Mucosa of gallbladder (tissue), 1 donor: Measurements from ENCODE around the gene MROH2A. TPM values are rescaled to one million over a fixed set of nuclear protein-coding genes. Genes with fewer than 3 reads are reported as not detected.
"Not testable (repeated sequence)": the region's sequence is repeated elsewhere in the genome, so short reads cannot be mapped to it uniquely, and the experiment has no call there.

Experiments used
- DNase-seq: peaks from one replicate; pipeline ENCODE4 v3.0.0-alpha.2; 2020; ENCODE audit warnings: low spot score
- total RNA-seq: library from RNA; stranded (reverse); gene quantifications from one replicate; pipeline ENCODE4 v1.2.1, GENCODE V29; 2021
- donor health status: DM: no; HTN: no; CAD: no.

The MROH2A gene
- total RNA-seq, 1 donor from 2014 or later, result 1.2 TPM

DNA sequence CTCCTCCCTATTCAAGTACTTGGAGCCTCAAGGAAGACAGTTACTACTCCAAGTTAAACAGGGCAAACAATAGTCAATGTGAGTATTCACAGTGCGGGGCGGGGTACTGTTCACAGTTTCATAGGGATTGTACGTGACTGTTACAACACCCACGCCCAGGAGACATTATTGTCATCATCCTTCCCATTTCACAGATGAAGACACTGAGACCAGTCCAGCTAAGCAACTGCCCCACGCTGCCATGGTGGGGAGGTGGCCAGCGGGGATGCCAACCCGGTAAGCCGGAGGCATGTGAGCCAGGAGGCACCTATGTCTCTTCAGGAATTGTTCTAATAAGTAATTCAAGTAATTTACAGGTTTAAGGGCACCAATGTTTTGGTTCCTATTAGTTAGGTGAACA, 75.2 kb downstream of the MROH2A start:
- no peak for DNase-seq

DNA sequence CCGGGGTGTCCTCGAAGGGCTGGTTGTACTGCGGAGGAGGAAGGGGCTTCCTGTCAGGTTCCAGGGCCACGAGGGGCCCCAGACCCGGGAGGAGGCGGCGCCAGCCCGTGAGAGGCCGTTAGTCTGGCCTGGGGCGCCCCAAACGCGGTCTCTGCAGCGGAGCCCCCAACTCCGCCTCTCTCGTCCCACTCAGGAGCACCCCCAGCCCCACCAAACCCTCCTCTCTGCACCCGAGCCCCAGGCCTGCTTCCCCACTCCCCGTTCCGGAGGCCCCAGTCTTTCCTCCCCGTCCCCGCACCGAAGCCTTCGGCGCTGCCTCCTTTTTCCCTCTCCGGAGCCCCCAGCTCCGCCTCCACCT, 75.7 kb downstream of the MROH2A start:
- DNase-seq, result no peak

DNA sequence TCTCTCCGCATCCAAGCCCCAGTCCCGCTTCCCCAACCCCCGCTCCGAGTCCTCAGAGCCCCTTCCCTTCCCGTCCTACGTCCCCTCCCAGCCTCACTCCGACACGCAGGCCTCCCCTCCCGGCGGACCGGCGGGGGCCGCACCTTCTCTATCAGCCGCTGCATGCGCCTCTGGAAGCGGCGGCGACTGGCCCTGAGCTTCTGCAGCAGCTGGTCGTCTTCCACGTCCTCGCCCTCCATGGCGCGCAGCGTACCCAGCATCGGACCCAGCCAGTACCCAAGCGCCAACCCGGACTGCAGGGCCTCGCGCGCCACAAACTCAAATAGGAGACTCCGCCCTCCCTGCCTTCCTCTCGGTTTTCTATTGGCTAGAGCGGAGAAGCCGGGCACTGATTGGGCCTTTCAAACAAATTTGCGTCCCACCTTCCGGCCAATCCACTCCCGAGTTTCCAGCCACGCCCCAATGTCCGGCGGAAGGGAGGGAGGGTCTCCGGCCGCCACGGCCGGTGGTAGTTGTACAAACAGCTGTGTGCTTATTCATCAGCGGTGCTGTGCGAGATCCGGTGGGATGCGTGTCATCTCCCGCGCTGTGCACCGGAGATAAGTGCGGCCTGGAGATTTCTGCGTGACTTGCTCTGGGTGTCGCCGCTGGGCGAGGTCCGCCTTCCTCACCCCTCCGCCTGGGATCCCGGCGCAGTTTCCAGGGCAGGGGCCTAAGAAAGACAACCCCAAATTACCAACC, 76.3 kb downstream of the MROH2A start, which contains the start of gene HJURP:
HJURP (minus strand) TSS at position 295 of the 741 bp plus-strand sequence; CDS start at position 260, 35 bp downstream.
- DNase-seq, result peak; percentile 94

DNA sequence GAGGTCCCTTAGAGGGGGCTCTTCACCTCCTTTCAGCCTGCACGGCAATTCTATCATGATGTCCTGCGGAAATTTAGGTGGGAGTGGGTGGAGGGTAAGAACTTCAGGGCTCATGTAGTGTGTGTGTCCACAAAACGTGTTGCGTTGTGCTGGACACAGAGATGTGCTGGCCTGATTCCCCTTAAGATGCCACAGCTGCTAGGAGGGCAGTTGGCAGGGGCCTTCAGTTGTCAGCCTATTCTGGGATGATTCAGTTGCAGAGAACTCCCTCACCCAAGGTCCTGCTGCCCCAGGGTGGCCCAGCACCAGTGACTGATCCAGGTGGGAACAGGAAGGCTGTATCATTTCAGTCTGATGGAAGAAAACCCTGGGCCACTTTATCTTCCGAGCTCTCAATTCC, 77.2 kb downstream of the MROH2A start:
- no peak for DNase-seq

DNA sequence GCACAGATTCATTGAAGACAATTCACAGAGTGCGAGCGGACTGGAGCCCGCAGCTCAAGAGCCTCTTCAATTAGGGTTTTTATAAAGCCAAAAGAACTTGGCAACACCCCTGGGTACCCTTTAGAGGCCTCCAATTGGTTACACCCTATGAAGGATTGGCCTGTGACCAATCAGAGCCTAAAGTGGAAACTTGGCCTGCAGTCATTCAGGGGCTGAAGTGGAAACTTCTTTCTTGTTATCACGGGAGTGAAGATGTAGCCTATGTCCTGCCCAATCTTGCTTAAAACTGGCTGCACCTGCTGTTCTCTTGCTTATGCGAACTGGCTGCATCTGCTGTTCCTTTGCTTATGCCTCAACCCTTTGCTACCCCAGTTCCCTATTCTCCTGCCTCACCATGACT, 78.1 kb downstream of the MROH2A start:
- DNase-seq, result no peak

DNA sequence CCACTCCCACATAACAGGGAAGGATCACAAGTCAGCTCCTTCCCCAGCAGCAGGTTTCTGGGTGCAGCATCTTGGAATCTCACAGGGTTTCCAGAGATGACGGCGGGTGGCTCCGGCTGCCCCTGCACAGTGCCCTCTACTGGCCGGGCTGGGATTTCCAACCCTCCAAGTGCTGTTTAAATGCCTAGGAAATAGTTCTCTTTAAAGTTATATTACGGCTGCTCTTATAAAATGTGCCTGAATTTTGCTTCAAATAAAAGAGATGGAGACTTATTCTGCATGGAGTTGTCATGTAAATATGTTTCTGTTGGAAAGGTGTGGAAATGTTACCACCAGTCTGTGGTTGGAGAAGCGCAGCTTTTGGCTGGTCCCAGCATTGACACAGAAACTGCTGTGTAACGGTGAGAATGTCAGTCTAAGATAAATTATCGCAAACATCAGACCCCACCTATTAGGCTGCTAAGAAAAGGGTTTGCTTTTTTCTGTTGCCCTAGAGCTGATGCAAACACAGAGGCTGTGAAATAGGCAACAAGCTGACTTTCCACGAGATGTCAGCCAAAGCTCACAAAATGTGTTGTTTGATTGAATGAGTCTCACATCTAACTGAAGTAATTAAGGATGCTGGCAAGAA, 79.5 kb downstream of the MROH2A start:
- DNase-seq, result no peak

DNA sequence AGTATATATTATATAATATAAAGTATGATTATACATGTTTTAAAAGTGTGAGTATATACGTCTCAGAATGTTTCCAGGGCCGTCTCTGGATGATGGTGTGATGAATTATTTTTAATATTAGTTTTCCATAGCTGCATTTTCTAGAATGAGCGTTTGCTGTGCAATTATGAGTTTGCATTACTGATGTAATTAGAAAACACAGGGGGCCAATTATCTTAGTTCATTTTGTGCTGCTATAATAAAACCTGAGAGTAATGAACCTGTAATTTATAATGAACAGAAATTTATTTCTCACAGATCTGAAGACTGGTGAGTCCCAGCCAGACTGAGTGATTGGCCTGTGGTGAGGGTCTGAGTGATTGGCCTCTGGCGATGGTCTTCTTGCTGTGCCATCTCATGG, 80.2 kb downstream of the MROH2A start:
- DNase-seq, result no peak

DNA sequence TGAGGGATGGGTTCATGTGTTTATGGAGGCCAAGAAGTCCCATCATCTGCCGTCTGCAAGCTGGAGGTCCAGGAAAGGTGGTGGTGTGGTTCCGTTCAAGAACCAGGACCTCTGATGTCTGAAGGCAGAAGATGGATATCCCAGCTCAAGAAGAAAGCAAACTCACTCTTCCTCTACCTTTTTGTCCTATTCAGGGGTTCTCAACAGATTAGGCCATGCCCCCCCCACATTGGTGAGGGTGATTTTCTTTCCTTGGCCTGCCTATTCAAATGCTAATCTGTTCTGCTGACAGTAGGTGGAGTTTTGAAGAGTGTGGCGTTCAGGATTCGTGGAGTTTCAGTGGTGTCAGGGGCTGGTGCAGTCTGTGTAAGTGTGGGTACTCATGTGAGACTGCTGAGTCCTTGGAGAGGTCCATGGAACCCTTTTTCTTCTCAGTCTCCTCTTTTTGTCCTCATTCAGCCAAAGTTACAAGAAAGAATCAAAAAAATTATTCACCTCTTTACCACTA, 84.2 kb downstream of the MROH2A start:
- DNase-seq, result no peak

DNA sequence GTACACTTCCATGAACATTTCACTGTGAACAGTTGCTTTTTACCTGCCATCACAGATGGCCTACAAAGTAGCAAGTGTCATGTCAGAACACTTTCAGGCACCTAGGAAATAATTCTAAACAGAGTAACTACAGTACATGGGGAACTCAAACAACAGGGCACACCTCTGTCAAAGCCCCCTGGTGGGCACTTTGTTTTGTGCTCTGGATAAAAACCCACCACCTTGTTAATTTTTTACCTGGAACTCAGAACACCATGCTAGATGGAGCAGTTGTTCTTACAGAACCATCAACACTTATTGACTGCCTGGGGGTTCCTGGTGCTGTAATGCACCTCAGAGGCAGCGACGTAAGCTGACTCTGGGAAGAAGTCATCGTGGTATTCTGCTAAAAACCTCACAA, 87.7 kb downstream of the MROH2A start:
- DNase-seq, result no peak

DNA sequence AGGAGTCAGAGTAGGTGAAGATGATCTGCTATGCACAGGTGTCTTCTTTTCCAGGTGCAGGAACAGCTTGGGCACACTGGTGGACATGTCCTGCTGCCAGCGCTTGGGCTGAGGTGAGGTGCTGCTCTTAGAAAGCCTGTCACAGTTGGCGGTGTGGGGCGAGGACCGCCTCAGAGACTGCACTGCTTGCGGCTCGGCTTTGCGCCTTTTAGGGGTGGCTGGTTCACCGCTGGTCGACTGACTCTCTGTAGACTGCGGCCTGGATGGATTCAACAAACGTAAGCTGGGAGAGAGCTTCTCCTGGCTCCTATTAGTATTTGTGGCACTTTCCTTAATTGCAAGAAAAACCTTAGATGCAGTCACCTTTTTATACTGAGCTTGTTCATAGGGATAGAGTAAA, 88.3 kb downstream of the MROH2A start:
- DNase-seq, result no peak

DNA sequence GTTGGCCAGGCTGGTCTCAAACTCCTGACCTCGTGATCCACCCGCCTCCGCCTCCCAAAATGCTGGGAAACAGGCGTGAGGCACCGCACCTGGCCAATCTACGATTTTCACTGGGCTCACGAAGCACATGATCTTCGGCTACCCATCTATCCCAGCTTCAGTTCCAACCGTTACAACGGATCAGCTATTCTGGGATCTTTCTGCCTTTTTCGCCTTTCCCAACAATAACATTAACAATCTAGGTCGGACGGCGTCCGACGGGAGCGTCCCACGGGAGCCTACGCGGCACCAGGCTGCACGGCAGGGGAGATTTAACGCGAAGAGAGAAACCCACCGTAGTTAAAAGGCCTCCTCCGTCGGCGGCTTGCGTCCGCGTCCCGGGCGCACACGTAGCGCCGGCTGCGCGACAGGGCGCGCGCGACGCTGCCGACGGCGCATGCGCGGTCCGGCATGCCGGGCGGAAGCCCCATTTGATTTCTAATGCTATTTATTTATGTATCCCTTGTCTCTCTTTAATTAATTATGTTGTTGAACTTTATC, 89.9 kb downstream of the MROH2A start, which contains the start of gene MSL3B:
MSL3B (minus strand) TSS at position 394 of the 540 bp plus-strand sequence.
- peak; percentile 23 for DNase-seq

DNA sequence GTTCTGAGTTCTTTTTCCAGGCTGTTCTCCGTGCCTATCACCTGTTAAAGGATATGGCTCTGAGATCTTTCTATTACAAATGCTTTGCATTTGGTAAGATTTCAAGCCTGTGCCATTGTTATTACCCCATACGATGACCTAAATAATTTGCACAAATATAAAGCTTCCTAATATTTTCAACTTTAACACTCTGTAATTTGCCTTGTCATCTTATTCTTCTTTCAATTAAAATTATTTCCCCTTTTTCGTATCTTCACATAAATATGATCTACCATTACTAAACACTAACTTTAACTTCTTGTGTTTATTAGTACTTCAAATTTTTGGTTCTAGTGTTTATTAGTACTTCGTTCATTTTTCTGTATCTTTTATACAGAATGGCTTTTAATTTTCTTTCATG, 93.3 kb downstream of the MROH2A start:
- DNase-seq, result no peak

DNA sequence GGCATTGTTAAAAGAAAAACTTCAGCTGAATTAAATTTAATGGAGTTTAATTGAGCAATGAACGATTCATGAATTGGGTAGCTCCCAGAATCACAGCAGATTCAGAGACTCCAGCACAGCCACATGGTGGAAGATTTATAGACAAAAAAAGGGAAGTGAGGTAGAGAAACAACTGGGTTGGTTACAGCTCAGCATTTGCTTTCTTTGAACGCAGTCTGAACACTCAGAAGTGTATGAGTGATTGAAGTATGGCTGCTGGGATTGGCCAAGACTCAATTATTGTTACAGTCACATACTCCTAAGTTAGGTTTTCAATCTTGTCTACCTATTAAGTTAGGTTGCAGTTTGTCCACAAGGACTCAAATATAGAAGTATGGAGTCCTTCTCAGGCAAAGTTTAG, 94.0 kb downstream of the MROH2A start:
- not testable (repeated sequence) for DNase-seq

DNA sequence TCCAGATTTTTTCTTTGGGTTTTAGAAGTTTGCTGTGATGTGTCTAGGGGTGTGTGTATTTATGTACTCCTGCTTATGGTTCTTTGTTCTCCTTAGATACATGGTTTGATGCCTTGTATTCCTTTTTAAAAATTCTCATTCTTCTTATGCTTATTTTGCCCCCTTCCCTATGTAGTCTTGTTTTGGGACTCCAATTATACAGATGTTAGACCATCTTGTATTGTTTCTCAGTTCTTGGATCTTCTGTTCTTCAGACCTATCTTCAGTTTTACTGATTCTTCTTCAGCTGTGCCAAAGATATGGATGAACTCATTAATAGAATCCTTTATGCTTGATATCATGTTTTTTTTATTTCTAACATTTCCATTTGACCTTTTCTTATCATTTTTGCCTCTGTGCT, 104.2 kb downstream of the MROH2A start:
- DNase-seq, result no peak

Other genes starting within 250 kb of the MROH2A start
- 48.1 TPM for gene USP40, start 211.5 kb upstream of the MROH2A start, total RNA-seq
- gene UGT1A8, start 160.7 kb upstream of the MROH2A start, total RNA-seq, result 26.4 TPM
- 47.5 TPM for gene UGT1A10, start 141.9 kb upstream of the MROH2A start, total RNA-seq
- gene UGT1A9, start 106.4 kb upstream of the MROH2A start, total RNA-seq, result 1.3 TPM
- gene UGT1A7, start 96.4 kb upstream of the MROH2A start, total RNA-seq, result 2.2 TPM
- gene UGT1A6, start 85.4 kb upstream of the MROH2A start, total RNA-seq, result 6.3 TPM
- gene UGT1A5, start 65.4 kb upstream of the MROH2A start, total RNA-seq, result 2.0 TPM
- gene UGT1A4, start 59.6 kb upstream of the MROH2A start, total RNA-seq, result 5.2 TPM
- 0.86 TPM for gene UGT1A3, start 49.3 kb upstream of the MROH2A start, total RNA-seq
- 2.6 TPM for gene UGT1A1, start 18.1 kb upstream of the MROH2A start, total RNA-seq
- gene HJURP, start 76.2 kb downstream of the MROH2A start, total RNA-seq, result 1.9 TPM
- 0.12 TPM for gene TRPM8, start 139.0 kb downstream of the MROH2A start, total RNA-seq